ENCODE data around the gene ARL11.
"Not testable (repeated sequence)": the region's sequence is repeated elsewhere in the genome, so short reads cannot be mapped to it uniquely, and the experiment has no call there.

The ARL11 gene

DNA sequence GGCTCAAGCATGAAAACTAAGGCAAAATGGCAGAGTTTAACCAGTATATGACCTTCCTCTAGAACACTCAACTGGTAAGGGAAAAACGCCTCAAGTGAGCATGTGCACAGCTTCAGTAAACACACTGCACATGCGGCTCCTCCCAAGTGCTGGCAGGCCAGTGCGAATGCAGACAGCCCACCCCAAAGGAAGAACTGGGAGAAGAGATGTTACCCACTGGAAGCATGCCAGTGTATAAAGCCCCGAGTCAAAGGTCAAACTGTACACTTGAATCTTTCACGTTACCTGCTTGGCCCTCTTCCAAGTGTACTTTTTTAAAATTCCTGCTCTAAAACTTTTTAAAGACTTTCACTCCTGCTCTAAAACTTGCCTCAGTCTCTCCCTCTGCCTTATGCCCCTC, 23.7 kb upstream of the ARL11 start:
- H3K4me3 Mint-ChIP-seq, result no peak overlapping the region
- no peaks in the 10 kb centered on the region for H3K36me3 Mint-ChIP-seq (ENCODE audit: low read depth)
- no peaks in the 10 kb centered on the region for H3K9me3 Mint-ChIP-seq
- peaks cover 7% of the 10 kb centered on the region for H3K4me1 Mint-ChIP-seq (ENCODE audit: low read depth)
- no peaks in the 10 kb centered on the region for H3K27me3 Mint-ChIP-seq (ENCODE audit: low read depth)
- peak overlapping the region; percentile 19 for H3K27ac Mint-ChIP-seq

DNA sequence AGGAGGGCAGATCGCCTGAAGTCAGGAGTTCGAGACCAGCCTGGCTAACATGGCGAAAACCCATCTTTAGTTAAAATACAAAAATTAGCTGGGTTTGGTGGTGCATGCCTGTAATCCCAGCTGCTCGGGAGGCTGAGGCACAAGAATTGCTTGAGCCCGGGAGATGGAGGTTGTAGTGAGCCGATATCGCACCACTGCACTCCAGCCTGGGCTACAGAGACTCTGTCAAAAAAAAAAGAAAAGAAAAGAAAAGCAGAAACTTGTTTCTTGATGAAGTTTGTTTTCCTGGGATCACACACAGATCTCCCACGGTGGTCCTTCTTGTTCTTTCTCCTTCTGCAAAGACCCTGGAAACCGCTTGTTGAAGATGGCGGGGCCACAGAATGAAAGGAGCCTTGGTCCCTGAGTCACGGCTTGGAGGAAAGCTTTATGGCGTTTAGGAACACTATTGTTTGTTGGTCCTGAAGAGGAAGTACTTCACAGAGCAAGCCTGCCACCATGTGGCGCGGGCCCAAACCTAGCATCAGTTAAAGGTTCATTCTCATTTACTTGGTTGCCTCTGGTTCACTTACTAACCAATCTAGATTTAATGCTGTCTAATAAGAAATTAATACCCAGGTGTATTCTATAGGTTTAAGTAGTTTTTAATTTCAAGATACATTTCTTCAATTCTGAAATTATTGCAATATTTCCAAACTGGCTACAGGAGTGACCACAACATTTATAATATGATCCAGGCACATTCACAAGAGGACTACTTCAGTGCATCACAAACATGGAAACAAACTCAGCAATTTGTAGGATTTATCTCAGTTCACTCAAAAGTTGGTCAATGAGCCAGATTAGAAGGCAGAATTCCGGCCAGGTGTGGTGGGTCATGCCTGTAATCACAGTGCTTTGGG, 21.3 kb upstream of the ARL11 start:
- peak overlapping the region; percentile 82 for H3K4me3 Mint-ChIP-seq
- no peaks in the 10 kb centered on the region for H3K27me3 Mint-ChIP-seq (ENCODE audit: low read depth)
- H3K9me3 Mint-ChIP-seq, result no peaks in the 10 kb centered on the region
- H3K27ac Mint-ChIP-seq, result peak overlapping the region; percentile 74
- no peaks in the 10 kb centered on the region for H3K36me3 Mint-ChIP-seq (ENCODE audit: low read depth)
- peaks cover 7% of the 10 kb centered on the region for H3K4me1 Mint-ChIP-seq (ENCODE audit: low read depth)

- Mint-ChIP-seq H3K9me3 (no peaks in the 10 kb centered on the region), H3K4me1 (ENCODE audit: low read depth) (peaks cover 7% of the 10 kb centered on the region), H3K27me3 (ENCODE audit: low read depth) (no peaks in the 10 kb centered on the region), H3K36me3 (ENCODE audit: low read depth) (no peaks in the 10 kb centered on the region), H3K27ac (no peak overlapping the region), H3K4me3 (no peak overlapping the region)
Observed at GRCh38 chr13:49607761-49608160, 20.5 kb upstream of the ARL11 start.

GRCh38 chr13:49608651-49609331, 19.5 kb upstream of the ARL11 start:
- Mint-ChIP-seq H3K27me3 (ENCODE audit: low read depth) (no peaks in the 10 kb centered on the region), H3K27ac (no peak overlapping the region), H3K36me3 (ENCODE audit: low read depth) (no peaks in the 10 kb centered on the region), H3K4me1 (ENCODE audit: low read depth) (peaks cover 7% of the 10 kb centered on the region), H3K4me3 (no peak overlapping the region), H3K9me3 (no peaks in the 10 kb centered on the region)

- Mint-ChIP-seq H3K9me3 (no peaks in the 10 kb centered on the region), H3K27ac (no peak overlapping the region), H3K27me3 (ENCODE audit: low read depth) (no peaks in the 10 kb centered on the region), H3K36me3 (ENCODE audit: low read depth) (no peaks in the 10 kb centered on the region), H3K4me1 (ENCODE audit: low read depth) (peaks cover 5% of the 10 kb centered on the region), H3K4me3 (no peak overlapping the region)
Observed at GRCh38 chr13:49610176-49610575, 18.1 kb upstream of the ARL11 start.

- H3K36me3 Mint-ChIP-seq (ENCODE audit: low read depth); H3K27me3 Mint-ChIP-seq (ENCODE audit: low read depth); H3K9me3 Mint-ChIP-seq; H3K27ac Mint-ChIP-seq; H3K4me3 Mint-ChIP-seq; H3K4me1 Mint-ChIP-seq (ENCODE audit: low read depth): not testable (repeated sequence)
Observed at GRCh38 chr13:49612042-49612441, 16.3 kb upstream of the ARL11 start.

DNA sequence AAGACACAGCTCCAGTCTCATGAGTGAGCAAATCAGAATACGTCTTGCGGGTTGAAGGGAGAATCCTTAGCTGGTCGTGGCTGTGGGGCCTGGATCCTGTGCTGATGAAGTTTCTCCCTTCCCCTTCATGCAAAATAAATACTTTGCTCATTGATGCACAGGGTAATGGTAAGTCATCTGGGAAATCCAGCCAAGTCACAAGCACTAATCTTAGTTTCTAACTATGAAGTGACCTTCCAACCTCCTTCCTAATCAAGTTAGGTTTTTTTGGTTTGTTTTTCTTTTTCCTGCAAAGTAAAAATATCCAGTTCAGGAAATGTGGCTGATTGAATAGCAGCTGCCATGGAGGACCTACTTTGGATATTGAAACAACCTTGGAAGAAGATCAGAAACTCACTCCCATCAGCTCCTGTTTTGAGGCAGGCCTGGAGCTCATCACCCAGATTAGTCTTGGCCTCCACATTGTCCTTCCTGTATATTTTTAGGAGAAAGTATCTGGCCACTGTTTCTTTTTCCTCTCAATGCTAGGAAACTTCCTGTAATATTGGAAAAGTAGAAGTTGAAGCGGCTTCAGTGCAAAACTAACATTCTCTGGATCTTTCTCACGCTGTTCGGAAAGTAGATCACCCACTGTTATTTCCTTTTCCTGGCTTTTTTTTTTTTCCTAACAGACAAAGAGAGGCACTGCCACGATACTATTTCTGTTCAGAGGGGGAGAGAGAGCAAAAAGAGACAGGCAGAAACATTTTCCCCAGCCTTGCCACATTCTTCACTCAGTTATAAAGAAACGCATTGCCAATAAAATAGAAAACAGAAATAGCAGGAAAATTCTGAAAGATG, 12.3 kb upstream of the ARL11 start:
- Mint-ChIP-seq H3K27me3 (ENCODE audit: low read depth) (no peaks in the 10 kb centered on the region), H3K9me3 (no peaks in the 10 kb centered on the region), H3K36me3 (ENCODE audit: low read depth) (no peaks in the 10 kb centered on the region), H3K4me3 (no peak overlapping the region), H3K27ac (no peak overlapping the region), H3K4me1 (ENCODE audit: low read depth) (peaks cover 3% of the 10 kb centered on the region)

DNA sequence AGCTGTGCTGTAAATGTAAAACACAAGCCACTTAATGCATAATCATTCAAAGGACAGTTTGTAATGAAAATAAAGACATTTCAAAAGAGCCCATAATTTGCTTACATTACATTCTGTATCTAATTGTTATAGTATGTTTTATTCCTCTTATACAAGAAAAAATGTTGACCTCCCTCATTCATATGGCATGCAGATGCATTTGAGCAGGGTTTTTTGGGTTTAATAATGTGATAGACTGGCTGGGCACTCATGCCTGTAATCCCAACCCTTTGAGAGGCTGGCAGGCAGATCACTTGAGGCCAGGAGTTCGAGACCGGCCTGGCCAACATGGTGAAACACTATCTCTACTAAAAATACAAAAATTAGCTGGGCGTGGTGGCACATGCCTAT, 11.6 kb upstream of the ARL11 start:
- Mint-ChIP-seq H3K27me3 (ENCODE audit: low read depth) (no peaks in the 10 kb centered on the region), H3K27ac (no peak overlapping the region), H3K9me3 (no peaks in the 10 kb centered on the region)

GRCh38 chr13:49620170-49620621, 8.1 kb upstream of the ARL11 start:
- Mint-ChIP-seq H3K4me3 (peak overlapping the region; percentile 22), H3K4me1 (ENCODE audit: low read depth) (peaks cover 3% of the 10 kb centered on the region), H3K9me3 (no peaks in the 10 kb centered on the region), H3K27me3 (ENCODE audit: low read depth) (no peaks in the 10 kb centered on the region), H3K36me3 (ENCODE audit: low read depth) (no peaks in the 10 kb centered on the region), H3K27ac (no peak overlapping the region)

More for the DNA sequence above, 11.6 kb upstream of the ARL11 start:
- peaks cover 3% of the 10 kb centered on the region for H3K4me1 Mint-ChIP-seq (ENCODE audit: low read depth)
- H3K4me3 Mint-ChIP-seq, result no peak overlapping the region
- no peaks in the 10 kb centered on the region for H3K36me3 Mint-ChIP-seq (ENCODE audit: low read depth)

GRCh38 chr13:49622174-49622946, 5.9 kb upstream of the ARL11 start:
- Mint-ChIP-seq H3K4me1 (ENCODE audit: low read depth) (peaks cover 3% of the 10 kb centered on the region), H3K27me3 (ENCODE audit: low read depth) (no peaks in the 10 kb centered on the region), H3K4me3 (no peak overlapping the region), H3K27ac (no peak overlapping the region), H3K9me3 (no peaks in the 10 kb centered on the region), H3K36me3 (ENCODE audit: low read depth) (no peaks in the 10 kb centered on the region)

- Mint-ChIP-seq H3K4me3 (no peak overlapping the region), H3K36me3 (ENCODE audit: low read depth) (peaks cover 1% of the 10 kb centered on the region), H3K4me1 (ENCODE audit: low read depth) (peaks cover 12% of the 10 kb centered on the region), H3K27me3 (ENCODE audit: low read depth) (no peaks in the 10 kb centered on the region), H3K9me3 (no peaks in the 10 kb centered on the region), H3K27ac (no peak overlapping the region)
Observed at GRCh38 chr13:49624229-49624628, 4.1 kb upstream of the ARL11 start.

- Mint-ChIP-seq H3K9me3 (no peaks in the 10 kb centered on the region), H3K27me3 (ENCODE audit: low read depth) (no peaks in the 10 kb centered on the region), H3K4me1 (ENCODE audit: low read depth) (peaks cover 16% of the 10 kb centered on the region), H3K27ac (no peak overlapping the region), H3K36me3 (ENCODE audit: low read depth) (peaks cover 1% of the 10 kb centered on the region), H3K4me3 (no peak overlapping the region)
Observed at GRCh38 chr13:49625392-49626079, 2.8 kb upstream of the ARL11 start.

GRCh38 chr13:49629196-49629938, 1.1 kb downstream of the ARL11 start:
- H3K4me3 Mint-ChIP-seq, result no peak overlapping the region

More at GRCh38 chr13:49629196-49629938, 1.1 kb downstream of the ARL11 start:
- H3K9me3 Mint-ChIP-seq, result no peaks in the 10 kb centered on the region
- peaks cover 18% of the 10 kb centered on the region for H3K4me1 Mint-ChIP-seq (ENCODE audit: low read depth)
- H3K27ac Mint-ChIP-seq, result no peak overlapping the region
- peaks cover 4% of the 10 kb centered on the region for H3K36me3 Mint-ChIP-seq (ENCODE audit: low read depth)
- no peaks in the 10 kb centered on the region for H3K27me3 Mint-ChIP-seq (ENCODE audit: low read depth)

Measured in T-helper 1 cell treated with Interleukin-12 subunit alpha and Interleukin-12 subunit beta and Interleukin-4 antibody, amounts not matched to agents 30 μg/mL and 1 μg/mL, for 36 hours (primary cell).